Left ventricle myocardium superior (tissue), 1 donor: ENCODE results near the gene LRSAM1. TPM values are rescaled to one million over a fixed set of nuclear protein-coding genes. Genes with fewer than 3 reads are reported as not detected.
A peak's percentile ranks its signal among the peaks of the same experiment; 100 is the strongest.
"Not testable (repeated sequence)": the region's sequence is repeated elsewhere in the genome, so short reads cannot be mapped to it uniquely, and the experiment has no call there.

Source experiments
- ATAC-seq: fragments of 200-7000 bp; cut with Tn5 transposase; one replicate; pipeline ENCODE4 v1.9.1; 2020; ENCODE audit warnings: mild to moderate bottlenecking, moderate library complexity
- DNase-seq: peaks from one replicate; pipeline ENCODE4 v3.0.0-alpha.2; 2020
- intact Hi-C: fragments of 100-400 bp; cut with micrococcal nuclease; formaldehyde crosslinking; loops from one replicate; pipeline ENCODE4 v1.11.0; 2022
- total RNA-seq: library from RNA; stranded (reverse); fragmentation: NEBNext Ultra II Directional; extraction: Animal tissue kit (Norgen Biotek cat#: 25700); gene quantifications from one replicate; pipeline ENCODE4 v1.2.1, GENCODE V29; 2021
- donor health status: DM: no; HTN: yes; CAD: no; lungs with severe emphysema.

Gene LRSAM1
- total RNA-seq, 1 donor from 2014 or later, result 52.0 TPM

DNA sequence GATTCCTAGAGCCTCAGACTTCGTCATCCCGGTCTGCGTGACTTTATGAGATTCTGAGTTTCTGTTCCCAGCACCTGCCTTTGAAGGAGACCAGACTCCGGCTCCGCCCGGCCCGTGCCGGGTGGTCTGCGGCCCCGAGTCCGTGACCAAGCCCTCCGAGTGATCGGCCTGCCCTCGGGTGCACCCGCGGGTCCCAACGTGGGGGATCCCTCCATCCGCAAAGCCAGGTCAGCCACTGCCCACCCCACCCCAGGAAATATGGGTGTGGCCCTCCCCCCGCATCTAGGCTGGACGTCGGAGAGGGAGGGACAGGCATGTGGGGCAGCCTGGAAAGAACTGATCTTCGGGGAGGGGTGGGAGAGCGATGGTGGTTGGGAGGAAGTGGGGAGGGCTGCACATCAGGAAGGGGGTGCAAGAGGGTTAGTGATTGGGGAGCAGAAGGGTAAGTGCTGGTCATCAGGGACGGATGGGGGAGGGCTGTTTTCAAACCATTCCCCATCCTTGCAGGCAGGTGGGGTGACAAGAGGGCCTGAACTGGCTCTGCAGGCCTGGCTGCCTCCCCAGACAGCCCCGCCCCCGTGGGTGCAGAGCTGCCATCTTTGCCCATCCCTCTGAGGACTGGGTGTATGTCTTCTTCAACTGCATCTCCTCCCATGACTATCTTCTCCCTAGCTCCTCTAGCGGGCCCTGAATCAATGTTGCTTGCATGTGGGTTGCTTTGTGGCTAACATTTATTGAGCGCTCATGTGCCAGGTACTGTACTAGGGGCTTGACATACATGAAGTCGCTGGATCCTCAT is 747 bp downstream of the LRSAM1 start:
- peak; percentile 69 for DNase-seq
- intact Hi-C loops, result no loop called here

DNA sequence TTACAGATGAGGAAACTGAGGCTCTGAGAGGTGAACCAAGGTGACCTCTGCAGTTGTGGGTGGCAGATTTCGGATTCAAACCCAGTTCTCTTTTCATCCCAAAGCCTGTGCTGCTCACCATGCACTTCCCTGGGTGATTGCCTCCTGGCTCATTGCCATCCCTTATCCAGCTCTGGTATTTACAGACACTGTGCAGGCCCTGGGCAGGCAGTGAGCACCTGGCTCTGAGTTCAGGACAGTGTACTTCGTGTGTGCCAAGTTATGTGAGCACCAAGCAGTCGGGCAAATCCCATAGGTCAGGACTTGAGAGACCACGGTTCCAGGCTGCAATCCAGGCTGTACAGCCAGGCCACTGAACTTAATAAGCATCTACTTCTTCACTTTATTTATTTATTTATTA is 1.4 kb downstream of the LRSAM1 start:
- DNase-seq (peak; percentile 84), ATAC-seq (peak; percentile 67)
- intact Hi-C loops, result no loop called here

More for the DNA sequence above, 747 bp downstream of the LRSAM1 start:
- peak; percentile 44 for ATAC-seq

DNA sequence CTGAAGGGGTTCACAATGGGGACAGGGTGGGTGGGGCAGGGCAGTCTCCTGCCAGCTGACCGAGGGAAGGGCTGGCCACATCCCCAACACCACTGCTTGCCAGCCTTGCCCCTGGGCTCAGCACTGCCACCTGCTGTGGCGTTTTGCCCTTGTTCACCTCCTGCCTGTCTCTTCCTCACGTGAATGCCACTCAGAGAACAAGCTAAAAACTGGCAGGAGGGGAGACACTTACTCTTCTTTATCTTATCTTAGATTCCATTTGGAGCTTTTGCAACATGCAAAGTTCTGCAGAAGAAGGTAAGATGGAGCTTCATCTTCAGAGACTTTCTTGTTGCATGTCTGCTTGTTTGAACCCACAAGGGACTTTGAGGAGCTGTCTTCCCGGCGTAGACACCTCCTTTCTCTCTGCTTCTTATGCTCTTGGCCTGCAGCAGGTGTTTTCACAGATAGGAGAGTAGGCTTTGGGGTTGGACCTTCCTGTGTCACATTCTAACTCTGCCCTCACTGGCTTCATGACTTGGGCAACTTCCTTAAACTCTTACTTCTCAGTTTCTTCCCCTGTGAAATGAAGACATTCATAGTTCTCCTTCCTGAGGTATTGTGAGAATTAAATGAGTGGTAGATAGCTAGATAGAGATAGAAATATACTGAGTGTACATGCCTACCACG is 4.1 kb downstream of the LRSAM1 start:
- peak; percentile 67 for DNase-seq
- intact Hi-C loops, result no loop called here
- ATAC-seq, result no peak

DNA sequence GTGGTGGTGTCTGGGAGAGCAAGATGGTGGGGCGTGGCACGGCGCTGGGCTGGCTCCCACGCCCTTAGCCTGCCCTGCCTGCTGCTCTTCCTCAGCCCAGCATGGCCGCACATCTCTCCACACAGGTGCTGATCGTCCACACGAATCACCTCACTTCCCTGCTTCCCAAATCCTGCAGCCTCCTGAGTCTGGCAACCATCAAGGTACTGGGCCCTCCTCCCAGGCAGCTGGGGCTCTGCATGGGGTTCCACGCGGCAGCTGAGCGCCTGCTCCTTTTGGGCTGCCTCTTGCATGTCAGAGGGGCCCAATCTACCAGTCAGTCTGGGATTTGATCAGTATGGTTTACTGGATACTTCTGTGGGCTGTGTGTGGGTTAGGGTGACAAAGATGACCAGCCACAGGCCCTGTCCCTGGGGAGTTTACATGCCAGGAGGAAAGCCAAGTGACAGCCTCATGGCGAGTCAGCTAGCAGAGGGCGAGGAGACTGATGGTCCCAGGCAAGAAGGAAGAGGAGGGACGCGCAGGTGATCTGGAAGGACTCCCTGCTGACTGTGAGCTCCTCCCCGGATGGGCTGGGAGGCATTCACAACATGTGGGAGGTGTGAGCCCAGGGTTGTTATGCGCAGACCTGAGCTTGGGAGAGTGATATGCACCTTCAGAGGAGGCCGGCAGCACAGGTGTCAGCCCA is 6.0 kb downstream of the LRSAM1 start:
- DNase-seq, result no peak
- intact Hi-C loops, result no loop called here
- no peak for ATAC-seq

DNA sequence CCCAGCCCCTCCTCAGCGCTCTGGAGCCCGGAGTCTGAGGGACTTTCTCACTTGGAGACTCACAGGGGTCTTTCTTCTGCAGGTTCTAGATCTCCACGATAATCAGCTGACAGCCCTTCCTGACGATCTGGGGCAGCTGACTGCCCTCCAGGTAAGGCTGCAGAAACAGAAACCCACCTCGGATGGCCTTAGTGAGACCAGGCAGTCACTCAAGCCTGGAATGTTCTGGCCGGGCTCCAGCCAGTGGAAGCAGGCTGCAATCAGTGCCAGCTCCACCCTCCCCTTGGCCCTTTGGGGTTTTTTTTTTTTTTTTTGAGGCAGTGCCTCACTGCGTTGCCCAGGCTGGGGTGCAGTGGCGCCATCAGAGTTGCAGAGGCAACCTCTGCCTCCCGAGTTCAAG is 7.6 kb downstream of the LRSAM1 start:
- peak; percentile 84 for DNase-seq
- intact Hi-C loops, result no loop called here
- peak; percentile 61 for ATAC-seq

DNA sequence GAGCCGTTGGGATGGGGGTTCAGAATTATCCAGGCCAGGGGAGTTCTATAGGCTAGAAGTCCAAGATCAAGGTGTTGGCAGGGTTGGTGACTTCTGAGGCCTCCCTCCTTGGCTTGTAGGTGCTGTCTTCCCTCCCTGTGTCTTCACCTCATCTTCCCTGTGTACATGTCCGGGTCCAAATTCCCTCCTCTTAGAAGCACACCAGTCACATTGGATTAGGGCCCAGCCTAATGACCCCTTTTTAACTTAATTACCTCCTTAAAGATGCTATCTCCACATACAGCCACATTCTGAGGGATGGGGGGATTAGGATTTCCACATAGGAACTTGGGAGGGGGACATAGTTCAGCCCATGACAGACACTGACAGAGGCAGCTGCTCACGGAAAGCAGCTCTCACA is 12.1 kb downstream of the LRSAM1 start:
- DNase-seq, result no peak
- intact Hi-C loops, result no loop called here
- ATAC-seq, result no peak

DNA sequence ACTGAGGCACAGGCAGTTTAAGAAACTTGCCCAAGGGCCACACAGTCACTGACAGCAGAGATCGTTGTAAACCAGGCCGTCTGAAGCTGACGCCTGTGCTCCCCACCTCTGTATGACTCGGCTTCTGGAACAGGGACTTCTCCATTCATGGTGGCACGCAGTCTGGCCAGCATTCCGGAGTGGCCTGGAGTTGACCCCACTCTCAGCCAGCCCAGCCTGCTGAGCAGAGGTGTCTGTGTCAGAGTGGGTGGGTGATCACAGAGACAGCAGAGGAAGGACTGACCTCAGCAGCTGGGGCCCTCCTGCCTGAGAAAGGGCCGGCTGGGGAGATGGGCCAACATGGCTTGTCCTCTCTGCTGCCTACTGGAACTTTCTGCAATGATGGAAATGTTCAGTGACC is 12.6 kb downstream of the LRSAM1 start:
- intact Hi-C loops, result no loop called here
- DNase-seq (peak; percentile 74), ATAC-seq (peak; percentile 92)

DNA sequence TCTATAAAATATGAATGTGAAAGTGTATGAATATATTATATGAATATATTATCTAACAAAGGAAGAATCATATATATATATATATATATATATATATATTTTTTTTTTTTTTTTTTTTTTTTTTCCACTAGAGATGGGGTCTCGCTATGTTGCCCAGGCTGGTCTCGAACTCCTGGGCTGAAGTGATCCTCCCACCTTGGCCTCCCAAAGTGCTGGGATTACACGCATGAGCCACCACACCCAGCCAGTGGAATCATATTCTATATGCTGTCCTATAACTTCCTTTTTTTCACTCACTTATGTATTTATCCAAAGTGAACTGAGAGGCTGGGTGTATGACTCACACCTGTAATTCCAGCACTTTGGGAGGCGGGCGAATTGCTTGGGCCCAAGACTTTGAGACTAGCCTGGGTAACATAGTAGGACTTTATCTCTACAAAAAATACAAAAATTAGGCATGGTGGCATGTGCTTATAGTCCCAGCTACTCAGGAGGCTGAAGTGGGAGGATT is 15.2 kb downstream of the LRSAM1 start:
- ATAC-seq, DNase-seq, intact Hi-C loops: not testable (repeated sequence)

DNA sequence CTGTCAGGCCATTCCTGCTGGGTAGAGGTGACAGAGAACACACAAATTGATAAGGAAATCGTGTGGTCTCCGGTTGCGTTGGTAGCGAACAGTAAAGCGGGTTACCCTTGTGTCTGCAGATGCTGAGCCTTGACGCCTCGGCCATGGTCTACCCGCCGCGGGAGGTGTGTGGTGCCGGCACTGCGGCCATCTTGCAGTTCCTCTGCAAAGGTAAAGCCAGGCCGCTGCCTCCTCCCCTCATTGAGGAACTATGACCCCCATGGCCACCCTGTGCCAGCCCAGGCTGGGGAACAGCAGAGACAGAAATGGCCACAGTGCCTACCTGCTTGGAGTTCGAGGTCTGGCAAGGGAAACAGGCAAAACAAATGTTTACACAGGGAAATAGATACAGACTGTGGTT is 16.3 kb downstream of the LRSAM1 start:
- DNase-seq (no peak), ATAC-seq (no peak)
- intact Hi-C loops, result no loop called here

DNA sequence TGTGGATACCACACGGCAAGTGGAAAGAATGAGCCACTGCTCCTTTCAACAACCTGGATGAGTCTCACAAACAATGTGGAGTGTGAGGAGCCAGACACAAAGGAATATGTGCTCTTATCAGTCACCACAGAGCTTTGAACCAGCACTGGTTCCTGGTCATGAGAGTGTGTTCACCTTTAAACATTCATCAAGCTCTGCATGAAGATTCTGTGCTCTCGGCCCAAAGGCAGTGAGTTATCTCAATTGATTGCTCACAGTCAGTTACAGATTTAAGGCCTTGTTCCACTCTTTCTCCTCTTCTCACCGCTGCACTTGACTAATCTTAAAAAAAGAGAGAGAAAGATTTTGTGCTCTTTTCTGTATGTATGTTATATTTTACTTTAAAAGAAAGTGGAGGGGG is 19.4 kb downstream of the LRSAM1 start:
- intact Hi-C loops, result no loop called here
- DNase-seq, result no peak
- peak; percentile 27 for ATAC-seq

DNA sequence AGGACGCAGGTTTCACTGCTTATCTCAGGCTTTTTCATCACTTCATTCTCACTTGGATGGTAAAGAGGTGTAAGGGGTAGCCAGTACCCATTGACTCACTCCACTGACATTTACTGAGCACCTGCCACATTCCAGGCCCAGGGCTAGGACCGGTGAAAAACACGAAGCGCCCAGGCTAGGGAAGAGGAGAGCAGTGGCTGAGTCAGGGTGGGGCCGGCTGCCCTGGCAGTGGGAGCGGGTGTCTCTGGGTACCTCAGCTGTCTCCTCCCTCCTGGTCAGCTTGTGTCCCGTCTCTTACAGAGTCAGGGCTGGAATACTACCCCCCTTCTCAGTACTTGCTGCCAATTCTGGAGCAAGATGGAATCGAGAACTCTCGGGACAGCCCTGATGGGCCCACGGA is 22.2 kb downstream of the LRSAM1 start:
- intact Hi-C loops, result no loop called here
- no peak for DNase-seq
- peak; percentile 81 for ATAC-seq

DNA sequence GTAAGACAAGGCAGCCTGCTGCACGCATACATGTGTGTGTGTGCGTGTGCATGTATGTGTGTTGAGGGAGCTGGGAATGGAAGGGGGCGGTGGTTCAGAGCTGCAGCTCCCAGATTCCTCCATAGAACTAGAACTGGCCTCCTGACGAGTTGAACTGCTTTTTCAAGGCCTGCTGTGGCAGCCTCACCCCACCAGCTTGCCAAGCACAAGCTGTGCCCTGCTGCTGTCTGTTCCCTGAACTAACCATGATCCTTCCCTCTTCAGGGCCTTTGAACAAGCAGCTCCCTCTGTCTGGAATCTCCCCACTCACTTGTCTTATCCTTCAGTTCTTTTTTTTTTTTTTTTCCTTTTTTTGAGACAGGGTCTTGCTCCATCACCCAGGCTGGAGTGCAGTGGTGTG is 22.6 kb downstream of the LRSAM1 start:
- ATAC-seq (peak; percentile 84), DNase-seq (no peak)
- intact Hi-C loops, result no loop called here

DNA sequence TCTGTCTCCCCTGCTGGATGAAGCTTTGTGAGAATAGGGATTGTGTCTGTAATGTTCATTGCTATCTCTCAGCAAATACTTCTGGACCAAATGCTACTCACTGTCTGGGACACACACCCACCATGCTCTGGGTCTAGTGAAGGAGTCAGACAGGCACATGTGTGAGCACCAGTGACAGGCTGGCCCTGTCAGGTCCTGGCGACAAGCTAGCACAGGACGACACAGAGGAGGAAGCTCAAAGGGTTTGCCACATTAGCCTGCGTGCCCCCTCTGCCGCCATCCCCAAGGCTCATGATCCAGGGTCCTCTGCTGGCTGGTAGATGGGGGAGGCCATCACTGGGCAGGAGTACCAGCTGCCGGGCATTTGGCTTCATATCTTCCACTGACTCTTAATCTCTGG is 23.3 kb downstream of the LRSAM1 start:
- ATAC-seq (no peak), DNase-seq (no peak)
- intact Hi-C loops, result no loop called here

DNA sequence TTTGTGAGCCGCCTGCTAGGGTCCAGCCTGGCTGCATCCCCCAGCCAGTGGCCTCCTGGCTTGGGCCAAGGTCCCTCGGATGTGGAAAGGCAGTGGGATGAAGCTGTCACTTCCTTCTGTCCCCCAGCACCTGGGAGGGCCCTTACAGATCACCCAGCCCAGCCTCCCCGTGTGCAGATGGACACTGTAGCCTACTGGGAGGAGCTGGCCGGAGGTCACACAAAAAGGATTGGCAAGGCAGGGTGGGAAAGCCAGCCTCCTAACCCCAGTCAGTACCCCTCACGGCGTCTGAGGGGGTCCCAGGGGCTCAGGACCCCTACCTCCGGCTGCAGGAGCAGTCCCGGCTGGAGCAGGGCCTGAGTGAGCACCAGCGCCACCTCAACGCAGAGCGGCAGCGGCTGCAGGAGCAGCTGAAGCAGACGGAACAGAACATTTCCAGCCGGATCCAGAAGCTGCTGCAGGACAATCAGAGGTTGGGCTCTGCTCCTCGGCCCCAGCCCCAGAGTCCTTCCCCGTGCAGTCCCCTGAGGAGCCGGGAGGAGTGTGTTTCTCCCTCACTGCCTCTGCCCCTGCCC is 28.3 kb downstream of the LRSAM1 start:
- DNase-seq (no peak), ATAC-seq (no peak)
- intact Hi-C loops, result no loop called here

DNA sequence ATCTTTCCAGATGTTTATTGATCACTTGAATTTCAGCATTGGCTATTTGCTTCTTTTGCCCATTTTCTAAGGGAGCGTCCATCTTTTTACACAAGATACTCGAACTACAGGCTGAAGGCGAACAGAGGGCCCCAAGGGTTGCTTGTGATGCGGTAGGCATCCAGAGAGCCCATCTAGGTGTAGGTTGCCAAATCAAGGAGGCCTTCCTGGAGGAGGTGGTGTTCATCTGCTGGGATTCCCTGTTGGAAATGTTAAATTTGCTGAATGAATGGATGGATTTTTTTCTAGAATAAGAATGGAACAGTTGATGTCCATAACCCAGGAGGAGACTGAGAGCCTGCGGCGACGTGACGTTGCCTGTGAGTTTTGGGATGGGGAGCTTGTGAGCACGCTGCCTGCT is 31.4 kb downstream of the LRSAM1 start:
- ATAC-seq, result no peak
- no peak for DNase-seq
- intact Hi-C loops, result no loop called here

DNA sequence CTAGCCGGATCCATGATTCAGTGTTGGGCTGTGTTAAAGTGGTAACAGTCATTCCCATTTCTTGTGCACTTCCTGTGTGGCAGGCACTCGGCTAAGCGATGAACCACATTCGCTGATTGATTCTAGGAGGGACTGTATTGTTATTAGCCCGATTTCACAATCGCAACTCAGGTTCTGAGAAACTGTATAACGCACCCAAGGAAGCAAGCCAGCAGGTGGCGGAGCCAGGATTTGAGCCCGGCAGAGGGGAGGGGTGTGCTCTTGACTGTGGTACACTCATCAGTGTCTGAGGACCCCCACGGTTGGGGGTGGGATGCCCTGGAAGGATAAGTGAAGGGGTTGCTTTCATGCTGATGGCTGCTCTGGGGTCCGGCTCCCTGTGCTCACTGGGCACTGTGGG is 34.7 kb downstream of the LRSAM1 start:
- intact Hi-C loops, result no loop called here
- no peak for DNase-seq
- ATAC-seq, result no peak

DNA sequence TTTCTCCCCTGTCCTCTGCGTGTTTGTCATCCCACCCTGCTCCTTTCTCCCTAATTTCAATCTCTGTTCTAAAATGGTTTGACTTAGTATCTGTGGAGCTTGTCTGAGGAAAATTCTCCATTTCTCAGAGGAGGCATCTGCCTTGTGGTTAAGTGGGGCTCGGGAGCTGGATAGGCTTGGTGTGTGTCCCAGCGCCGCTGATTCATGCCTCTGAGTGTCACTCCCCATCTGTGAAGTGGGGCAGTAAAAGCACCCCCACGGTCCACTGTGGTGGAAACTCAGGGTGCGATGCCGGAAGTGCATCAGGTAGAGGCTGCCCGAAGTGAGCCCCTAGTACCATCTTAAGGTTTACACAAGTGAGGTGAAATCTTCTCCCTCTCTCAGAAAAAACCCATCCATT is 37.6 kb downstream of the LRSAM1 start:
- intact Hi-C loops, result no loop called here
- no peak for ATAC-seq
- no peak for DNase-seq

DNA sequence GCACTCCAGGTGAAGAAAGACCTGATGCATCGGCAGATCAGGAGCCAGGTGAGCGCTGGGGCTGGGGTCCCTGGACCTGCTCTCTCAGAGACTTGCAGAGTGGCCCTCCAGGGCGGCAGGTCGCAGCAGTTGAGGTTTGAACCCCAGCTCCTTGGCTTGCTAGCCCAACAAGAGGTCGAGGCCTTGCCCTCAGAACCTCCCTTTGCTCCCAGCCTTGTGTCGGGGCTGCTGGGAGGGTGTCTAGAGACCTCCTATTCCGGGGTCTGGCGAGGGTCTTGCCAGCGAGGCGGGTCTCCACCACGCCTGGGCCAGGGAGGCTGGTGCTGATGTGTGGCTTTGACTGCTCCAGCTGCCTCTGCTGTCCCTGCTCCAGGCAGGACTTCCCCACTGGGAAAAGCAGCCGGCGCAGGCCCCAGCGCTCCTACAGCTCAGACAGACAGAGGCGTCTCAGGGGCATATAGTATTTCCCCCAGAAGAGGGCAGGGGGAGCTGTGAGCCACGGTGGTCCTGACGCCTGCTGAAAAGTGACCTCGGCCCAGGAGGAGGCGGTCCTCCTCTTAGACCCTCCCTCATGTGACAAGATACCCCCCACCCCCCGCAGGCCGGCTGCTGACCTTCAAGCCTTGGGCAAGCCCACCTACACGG is 38.3 kb downstream of the LRSAM1 start:
- no peak for ATAC-seq
- no peak for DNase-seq
- intact Hi-C loops, result no loop called here

DNA sequence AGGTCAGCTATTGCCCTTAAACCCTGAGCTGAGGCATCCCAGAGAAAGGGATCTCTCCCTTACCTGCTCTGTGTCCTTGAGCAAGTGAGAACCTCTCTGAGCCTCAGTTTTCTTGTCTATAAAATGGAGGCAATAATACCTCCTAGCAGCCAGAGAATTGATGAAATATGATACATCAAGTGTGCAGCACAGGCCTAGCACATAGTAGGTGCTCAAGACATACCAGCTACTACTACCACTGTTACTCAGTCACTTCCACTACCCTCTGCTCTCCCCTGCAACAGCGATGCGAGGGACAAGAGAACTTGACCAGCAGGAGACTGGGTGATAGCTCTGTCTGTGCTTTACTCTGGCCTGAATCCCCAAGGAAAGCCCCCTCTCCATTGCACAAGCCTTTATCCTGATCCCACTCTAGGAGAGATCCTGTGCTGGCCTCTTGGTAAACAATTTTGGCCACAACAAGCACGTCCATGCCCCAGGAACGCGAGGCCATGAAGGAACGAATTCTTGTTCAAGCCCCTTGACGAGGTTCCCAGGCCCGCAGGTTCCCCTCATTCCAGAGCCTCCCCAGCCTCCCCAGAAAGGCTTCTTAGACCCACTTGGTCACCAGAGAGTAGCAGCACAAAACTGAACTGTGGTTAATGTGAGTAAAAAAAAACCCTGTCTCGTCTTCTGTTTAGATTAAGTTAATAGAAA is 39.4 kb downstream of the LRSAM1 start:
- no peak for ATAC-seq
- intact Hi-C loops, result no loop called here
- no peak for DNase-seq
